Pons (tissue), 1 donor: ENCODE results near the gene ATRNL1.

Experiments
- DNase-seq: peaks from one replicate; pipeline ENCODE4 v3.0.0-alpha.2; 2016; ENCODE audit warnings: low spot score

The ATRNL1 gene

GRCh38 chr10:115902596-115902995 is 809.4 kb downstream of the ATRNL1 start:
- DNase-seq = no peak

- no peak for DNase-seq
These were observed 810.0 kb downstream of the ATRNL1 start for GRCh38 chr10:115903207-115903606.

- DNase-seq = no peak
These were observed 810.7 kb downstream of the ATRNL1 start for GRCh38 chr10:115903845-115904244.

DNA sequence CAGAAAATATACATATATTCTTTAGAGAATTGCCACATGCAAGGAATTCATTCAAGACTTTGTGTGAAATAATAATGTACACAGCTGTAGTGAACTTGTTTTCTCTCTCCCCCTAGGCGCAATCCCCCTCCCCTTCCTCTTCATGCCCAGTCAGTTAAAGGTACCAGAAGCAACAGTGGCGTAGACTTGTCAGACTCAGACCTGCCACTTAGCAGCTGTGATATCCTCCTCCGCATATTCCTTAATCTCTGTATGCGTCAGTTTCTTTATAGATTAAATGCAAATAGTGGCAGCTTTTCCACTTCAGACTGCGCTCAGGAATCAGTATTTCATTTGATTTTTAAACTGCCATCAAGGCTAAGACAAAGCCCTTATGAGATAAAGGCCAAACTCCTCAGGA is 815.9 kb downstream of the ATRNL1 start:
- DNase-seq = no peak

DNA sequence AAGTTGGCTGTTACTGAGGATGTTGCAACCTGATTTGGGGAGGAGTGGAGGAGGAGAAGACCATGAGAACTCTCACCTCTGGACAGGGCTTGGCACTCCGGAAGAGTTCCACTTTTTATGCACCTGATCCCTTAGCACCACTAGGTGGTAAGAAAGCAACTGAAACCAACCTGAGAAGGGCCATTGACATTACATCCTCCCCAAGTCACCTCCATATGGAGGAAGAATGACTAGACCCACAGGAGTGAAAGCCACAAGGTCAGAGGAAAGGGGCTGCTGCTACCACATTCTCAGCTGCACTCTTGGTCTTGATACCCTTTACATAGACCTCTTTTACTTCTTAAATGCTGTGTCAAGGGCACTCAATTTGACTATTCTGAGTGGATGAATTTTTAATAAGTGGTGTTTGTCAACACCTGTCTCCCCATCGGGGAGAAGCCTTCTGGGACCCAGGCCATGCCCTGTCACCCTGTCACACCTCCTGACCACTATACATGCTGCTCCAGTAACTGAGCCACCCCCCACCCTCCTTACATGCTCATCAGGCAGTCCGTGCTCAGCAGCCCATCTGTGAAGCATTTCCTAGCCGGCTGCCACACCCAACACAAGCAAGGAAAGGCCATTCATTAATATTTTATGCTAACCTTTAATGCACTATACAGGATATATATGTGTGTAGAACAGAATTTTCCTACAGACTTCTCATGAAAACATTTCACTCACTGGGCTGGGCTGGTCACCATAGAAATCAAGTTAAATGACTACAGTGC is 817.0 kb downstream of the ATRNL1 start:
- no peak for DNase-seq

GRCh38 chr10:115914475-115914874 is 821.3 kb downstream of the ATRNL1 start:
- no peak for DNase-seq

DNA sequence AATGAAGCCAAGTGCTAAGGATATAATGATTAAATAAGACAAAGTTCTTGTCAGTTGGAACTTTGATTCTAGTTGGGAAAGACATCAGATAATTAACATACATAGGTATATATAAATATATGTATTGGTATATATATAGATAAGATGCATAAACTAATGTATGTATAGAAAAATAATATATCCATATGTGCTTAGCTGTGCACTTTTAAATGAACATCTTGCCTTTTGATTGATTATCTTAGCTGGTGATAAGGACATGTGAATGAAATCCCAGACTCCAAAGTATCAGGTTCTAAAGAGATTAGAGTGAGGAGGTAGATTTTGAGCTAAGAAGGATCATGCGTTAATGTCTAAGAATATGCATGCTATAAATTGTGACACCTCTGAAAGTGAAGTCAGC is 822.3 kb downstream of the ATRNL1 start:
- no peak for DNase-seq

GRCh38 chr10:115918812-115919211 is 825.6 kb downstream of the ATRNL1 start:
- no peak for DNase-seq

DNA sequence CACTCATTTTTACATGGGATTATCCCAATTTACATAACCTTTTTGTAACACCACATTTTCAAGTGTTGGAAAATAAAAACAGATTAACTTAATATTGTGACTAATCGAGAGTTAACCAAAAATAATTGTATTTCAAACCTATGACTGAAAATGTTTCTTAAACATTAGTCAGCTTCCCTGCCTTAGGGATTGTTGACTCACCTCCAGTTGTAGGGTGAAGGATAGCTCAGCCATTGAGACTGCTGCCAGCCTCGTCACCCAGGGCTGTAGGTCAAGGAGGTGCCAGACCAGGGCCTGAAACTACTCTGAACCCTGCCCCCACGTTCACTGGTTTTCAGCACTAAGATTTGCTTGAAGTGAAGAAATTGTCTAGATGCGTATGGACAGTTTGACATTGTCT is 828.6 kb downstream of the ATRNL1 start:
- DNase-seq = no peak

DNA sequence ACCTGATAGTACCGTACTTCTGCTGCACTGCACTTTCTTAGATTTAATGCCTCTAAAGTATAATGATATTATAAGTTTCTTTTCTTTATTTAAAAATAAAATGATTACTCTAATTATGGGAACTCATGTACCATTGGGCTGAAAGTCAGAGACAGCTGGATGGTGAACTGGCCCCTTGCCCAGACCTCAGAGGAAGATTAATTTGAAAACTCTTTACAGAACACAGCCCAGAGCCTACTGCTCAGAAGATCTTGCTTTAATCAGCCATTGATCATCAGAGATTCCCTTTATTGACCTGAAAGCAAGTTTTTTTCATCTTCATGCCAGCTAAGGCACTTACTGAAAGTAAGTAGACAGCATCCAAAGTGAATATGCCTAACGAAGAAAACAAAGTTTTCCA is 838.1 kb downstream of the ATRNL1 start:
- DNase-seq = no peak

DNA sequence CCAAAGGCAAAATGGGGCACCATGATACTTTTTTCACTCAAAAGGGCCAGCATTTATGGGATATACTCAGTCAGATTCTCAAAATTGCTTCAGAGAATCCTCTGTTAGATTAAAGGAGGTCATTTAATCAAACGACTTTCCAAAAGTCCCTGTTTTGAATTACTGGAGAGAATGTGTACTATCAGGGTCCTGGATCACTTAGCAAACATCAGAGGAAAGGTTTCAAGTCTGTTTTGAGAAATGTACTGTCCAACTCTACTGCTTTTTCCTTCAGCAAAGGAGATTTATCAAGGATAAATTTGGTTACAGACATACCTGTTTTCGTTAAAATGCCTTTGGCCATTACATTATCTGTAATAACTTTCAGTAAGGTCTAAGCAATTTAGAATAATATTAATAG is 838.9 kb downstream of the ATRNL1 start:
- DNase-seq = no peak

DNA sequence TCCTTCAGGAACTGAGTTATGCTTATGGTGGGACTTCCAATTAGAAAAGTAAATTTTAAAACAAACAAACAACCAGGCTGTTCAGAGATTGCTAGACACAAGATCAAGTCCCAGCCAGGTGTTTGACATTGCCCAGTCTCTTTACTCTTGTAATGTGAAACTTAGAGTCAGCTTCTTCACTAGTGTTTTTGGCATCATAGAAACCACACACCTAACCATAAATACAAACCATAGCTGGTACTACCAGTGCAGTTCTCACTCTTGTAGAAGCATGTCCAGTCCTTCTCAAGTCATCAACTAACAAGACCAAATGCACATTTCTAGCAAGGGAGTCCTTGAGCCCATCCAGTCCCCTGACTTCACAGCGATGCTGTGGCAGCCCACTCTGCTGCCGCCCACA is 839.9 kb downstream of the ATRNL1 start:
- no peak for DNase-seq

DNA sequence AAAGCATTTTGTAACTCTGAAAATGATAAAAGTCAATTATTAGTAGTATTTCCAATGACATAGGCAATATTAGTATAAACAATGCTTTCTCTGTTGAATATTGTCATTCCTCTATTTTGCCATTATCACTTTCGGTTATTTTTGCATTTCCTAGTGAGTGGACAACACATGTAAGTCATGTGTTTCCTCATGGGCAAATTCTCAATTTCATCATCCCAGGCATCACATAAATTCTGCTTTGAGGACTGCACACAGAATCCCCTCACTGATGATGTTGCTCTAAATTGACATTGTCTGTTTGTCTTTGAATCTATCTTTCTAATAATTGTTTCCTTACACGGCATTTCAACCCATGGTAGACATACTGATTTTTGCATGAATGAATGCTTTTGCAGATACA is 842.6 kb downstream of the ATRNL1 start:
- DNase-seq = no peak

DNA sequence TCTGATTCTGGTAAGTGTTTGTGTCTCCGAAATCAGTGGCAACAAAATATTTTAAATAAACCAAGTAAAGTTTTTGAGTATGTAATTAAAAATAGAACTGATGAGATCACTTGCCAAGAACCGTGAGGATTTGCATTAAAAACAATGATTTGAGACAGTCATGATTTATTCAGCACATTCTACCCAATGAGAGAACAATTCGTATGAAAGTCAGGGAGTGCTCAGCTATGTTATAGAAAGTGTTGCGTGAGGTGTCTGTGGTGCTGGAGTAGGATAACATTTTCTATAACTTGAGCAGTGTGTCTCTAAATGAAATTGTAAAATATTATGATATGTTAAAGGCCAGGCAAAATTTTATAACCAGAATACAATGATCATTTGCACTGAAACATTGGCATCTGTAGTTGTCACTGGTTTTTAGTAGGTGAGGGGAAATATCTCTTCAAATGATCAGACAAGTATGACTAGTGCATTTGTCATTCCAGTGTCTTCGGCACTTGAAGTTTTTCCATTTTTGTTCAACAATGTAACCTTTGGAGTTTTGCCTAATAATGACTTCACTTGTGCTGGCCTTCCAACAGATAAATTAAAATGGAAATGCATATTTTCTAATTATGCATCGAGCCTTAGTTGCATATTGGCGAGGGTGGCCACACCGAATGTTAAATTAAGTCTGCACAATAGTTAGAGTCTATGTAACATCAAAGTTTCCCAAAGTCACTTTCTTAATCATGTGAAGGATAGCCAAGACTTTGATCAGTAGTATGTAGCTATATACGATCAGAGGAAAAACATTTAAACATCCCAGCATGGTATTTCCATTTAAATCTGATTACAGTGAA is 844.0 kb downstream of the ATRNL1 start:
- no peak for DNase-seq

DNA sequence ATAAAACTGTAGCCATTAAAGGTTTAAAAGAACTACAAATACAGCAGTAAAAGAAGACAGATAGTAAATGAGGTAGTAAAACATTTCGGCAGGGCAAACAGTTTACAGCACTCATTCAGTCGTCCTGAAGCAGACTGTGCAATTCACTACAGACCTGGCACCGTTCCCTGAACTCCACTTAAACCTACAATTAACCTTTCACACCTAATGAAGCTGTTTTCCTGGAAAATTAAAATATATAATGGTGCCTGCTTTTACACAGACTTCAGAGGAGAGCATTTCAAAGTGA is 844.5 kb downstream of the ATRNL1 start:
- no peak for DNase-seq

DNA sequence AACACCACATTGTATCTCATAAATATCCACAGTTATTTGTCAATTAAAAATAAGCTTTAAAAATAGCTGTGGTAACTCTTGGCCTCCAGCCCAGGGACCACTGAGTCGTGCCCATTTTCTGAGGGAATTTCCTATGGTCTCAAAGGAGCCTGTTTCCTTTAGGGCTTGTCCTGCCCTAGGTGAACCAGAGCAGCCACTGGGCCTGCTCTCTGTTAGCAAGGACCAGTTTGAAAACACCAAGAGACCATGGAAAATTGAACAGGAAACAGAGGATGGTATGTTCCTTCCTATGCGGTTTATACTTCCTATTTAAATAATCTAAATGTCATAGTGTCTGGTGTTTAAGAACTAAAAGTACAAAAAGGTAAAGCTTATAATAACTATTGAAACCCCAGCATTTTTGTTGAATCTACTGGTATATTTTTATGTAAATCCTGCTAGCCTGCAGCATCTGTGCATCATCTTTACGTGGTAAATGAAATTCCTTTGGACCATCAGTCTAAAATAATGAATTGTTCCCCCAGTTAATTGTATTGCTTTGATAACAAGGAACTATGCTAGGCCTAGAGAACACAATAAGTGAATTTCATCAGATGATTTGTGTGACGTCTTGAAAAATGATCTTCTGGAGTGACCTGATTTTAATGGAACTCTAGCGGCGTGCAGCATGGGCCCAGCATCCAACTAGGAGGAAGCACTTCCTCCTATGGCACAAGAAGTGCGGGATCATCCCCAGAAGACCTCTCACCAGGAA is 846.1 kb downstream of the ATRNL1 start:
- no peak for DNase-seq

DNA sequence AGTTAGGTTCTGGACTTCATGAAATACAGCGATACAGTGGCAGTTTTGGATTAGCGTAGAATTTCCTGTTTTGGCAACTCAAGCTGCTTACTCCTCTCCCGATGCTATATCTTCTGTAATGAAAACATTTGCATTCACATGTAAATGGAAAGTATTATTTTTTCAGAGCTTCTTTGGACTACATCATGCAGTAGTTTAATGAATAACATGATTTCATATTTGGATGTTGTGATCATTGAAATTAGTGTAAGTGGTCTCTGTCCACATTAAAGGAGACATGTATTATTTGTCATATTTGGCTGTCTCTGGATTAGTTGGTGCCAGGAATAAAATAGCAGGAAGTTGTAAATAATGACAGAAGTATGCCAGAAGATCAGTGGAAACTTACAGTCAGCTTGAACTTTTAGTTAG is 848.2 kb downstream of the ATRNL1 start:
- no peak for DNase-seq

GRCh38 chr10:115942101-115942500 is 848.9 kb downstream of the ATRNL1 start:
- DNase-seq = no peak

DNA sequence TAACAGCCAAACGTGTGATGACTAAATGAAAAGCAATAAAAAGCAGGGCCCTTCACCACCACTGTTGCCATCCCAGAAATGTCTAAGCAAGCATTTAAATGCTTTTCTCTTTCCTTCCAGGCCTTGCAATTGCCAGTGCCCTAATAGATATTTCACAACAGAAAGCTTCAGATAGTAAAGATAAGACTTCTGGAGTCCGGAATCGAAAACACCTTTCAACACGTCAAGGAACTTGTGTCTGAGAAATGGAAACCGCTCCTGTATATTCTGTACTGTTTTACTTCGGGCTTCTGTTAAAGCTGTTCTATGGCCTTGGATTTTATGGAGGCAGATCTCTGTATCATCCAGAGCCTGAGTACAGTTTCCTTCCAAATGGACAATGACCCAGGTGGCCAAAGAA is 851.4 kb downstream of the ATRNL1 start:
- no peak for DNase-seq

DNA sequence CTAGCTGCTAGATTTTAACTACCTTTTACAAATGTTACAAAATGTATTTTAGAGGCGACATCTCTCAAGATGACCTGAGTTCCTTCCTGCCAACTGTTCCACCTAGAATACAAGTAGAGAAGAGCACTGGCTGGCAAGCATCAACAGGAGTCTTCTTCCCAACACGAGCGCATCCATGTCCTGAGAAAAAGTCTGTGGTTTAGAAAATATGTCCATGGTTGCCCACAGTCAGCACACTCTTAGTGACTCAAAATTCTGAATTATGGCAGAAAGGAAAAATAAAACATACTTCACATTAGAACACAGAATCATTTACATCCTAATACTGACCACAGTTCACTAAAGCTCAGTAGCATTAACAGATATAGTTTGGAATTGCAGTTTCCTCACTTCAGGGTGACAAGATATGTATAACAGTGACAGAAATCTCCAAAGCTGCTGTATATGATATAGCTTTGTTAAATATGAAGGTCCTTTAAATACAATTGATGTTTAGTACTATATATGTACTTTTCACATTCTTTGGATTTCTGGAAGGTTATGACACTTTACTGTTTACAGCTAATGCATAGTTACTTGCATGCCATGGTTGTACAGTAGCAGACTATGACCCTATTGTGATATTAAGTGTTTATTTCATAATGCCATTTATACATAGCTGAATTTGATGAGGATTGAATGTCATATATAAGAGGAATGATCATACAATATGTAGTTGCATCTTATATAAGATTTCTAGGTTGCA is 852.7 kb downstream of the ATRNL1 start:
- DNase-seq = no peak

DNA sequence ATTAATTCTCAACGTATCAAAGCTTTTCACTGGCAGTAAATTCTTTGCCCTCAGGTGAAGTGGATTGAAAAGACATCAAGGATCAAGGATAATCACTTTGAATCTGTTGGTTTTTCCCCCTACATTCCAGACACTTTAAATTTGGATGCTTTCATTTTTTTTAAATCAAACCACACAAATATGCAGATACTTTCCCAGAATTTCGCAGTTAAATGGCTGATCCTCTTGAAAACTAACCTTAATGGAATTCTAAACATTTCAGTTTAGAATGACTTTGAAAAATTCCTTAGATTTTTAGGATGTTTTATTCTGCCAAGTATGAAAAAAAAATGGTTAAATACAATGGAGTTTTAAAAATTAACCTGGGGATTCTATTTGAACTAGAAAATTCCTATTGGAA is 853.9 kb downstream of the ATRNL1 start:
- no peak for DNase-seq

DNA sequence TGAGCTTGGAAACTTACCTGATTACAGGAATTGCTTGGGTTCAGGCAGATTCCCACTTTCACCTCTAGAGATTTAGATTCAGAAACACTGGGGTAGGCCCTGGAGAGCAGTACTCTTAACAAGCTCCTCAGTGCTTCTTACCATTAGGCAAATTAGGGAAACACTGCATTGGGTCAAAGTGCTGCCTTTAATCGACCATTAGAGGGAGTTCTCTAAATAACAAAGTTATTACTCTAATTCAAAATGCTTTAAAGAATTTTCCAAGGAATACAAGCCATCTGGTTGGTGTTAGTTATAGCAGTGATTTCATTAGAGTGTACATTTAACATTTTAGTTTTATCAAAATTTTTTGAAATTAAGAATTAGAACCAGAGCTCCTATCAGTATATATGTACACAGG is 855.3 kb downstream of the ATRNL1 start:
- DNase-seq = peak; percentile 36
